ENCODE measurements around the gene SH3BP5.

DNA sequence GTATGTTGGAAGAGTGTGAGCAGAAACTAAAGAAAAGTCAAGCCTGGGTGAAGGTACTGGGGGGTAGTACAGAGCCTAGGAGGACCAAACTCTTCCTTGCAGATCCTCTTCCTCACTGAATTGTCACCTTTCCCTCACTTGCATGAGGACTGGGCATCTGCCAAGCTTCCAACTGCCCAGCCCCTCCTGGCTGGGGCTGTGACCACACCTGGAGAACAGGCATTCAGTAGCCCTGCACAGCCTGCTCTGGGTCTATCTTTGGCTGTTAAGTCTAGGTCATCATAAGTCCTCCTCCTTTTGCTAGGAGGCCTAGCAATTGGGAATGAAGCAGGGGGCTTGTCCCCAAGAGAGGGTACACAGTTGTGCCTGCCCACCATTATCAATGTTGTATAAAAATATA, 71.1 kb downstream of the SH3BP5 start:
- TF ChIP-seq, protein P1, sequence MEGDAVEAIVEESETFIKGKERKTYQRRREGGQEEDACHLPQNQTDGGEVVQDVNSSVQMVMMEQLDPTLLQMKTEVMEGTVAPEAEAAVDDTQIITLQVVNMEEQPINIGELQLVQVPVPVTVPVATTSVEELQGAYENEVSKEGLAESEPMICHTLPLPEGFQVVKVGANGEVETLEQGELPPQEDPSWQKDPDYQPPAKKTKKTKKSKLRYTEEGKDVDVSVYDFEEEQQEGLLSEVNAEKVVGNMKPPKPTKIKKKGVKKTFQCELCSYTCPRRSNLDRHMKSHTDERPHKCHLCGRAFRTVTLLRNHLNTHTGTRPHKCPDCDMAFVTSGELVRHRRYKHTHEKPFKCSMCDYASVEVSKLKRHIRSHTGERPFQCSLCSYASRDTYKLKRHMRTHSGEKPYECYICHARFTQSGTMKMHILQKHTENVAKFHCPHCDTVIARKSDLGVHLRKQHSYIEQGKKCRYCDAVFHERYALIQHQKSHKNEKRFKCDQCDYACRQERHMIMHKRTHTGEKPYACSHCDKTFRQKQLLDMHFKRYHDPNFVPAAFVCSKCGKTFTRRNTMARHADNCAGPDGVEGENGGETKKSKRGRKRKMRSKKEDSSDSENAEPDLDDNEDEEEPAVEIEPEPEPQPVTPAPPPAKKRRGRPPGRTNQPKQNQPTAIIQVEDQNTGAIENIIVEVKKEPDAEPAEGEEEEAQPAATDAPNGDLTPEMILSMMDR (IDR thresholded peaks at IDR 0.05; ENCODE audit: low read depth, low read length), result no peak
- TF ChIP-seq POLR2A (IDR thresholded peaks at IDR 0.05; ENCODE audit: extremely low read depth, insufficient read length), result no peak
- TF ChIP-seq, protein P2, sequence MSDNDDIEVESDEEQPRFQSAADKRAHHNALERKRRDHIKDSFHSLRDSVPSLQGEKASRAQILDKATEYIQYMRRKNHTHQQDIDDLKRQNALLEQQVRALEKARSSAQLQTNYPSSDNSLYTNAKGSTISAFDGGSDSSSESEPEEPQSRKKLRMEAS (IDR thresholded peaks at IDR 0.05; ENCODE audit: low read depth, low read length), result no peak
